Right lobe of liver (tissue), 6 donors: Measurements from ENCODE around the gene MTHFR. TPM values are rescaled to one million over a fixed set of nuclear protein-coding genes. Genes with fewer than 3 reads are reported as not detected.

ENCODE experiments used
- ATAC-seq, 4 donors: fragments of 200-7000 bp; cut with Tn5 transposase; one replicate each; pipeline ENCODE4 v1.9.1; 2020; ENCODE audit warnings: mild to moderate bottlenecking in 4 of 4, moderate library complexity in 4 of 4
- DNase-seq, 3 donors: peaks; one replicate each; pipeline ENCODE4 v3.0.0-alpha.2; 2020
- H3K27ac ChIP-seq, 3 donors: fragments of 200-600 bp; one replicate each; pipeline ENCODE4 v1.8.0; 2022
- H3K27me3 ChIP-seq, 2 donors: fragments of 200-600 bp; one replicate each; pipeline ENCODE4 v1.8.0; 2022
- H3K36me3 ChIP-seq, 4 donors: fragments of 200-600 bp; sonication (generic) in 1 of 4; one replicate each; pipeline versions ENCODE4 v1.5.1 to v1.8.0; 2017 to 2022; ENCODE audit warnings: control low read depth in 1 of 4
- H3K4me1 ChIP-seq, 4 donors: fragments of 200-600 bp; sonication (generic) in 1 of 4; one replicate each; pipeline versions ENCODE4 v1.5.1 to v1.8.0; 2017 to 2022; ENCODE audit warnings: control low read depth in 1 of 4
- H3K4me3 ChIP-seq, 3 donors: fragments of 200-600 bp; one replicate each; pipeline ENCODE4 v1.8.0; 2022
- H3K9me3 ChIP-seq, 4 donors: fragments of 200-600 bp; sonication (generic) in 1 of 4; one replicate each; pipeline versions ENCODE4 v1.5.1 to v1.8.0; 2017 to 2022; ENCODE audit warnings: control low read depth in 1 of 4
- CTCF ChIP-seq, 4 donors: fragments of 200-600 bp in 3 of 4; fragments of 450-650 bp in 1 of 4; IDR thresholded peaks; one replicate each; pipeline versions ENCODE4 v1.5.1 to v1.8.0; 2016 to 2022; ENCODE audit warnings: antibody characterized with exemption in 4 of 4, mild to moderate bottlenecking in 2 of 4
- POLR2A ChIP-seq: fragments of 450-650 bp; IDR thresholded peaks from one replicate; pipeline ENCODE4 v1.6.1; 2017; ENCODE audit warnings: antibody characterized with exemption, mild to moderate bottlenecking
- WGBS: methylation state at CpG from one replicate; pipeline ENCODE4 v1.1.6; 2018; ENCODE audit warnings: low coverage, low lambda C conversion rate; ENCODE audit not compliant: insufficient coverage; ENCODE audit errors: missing lambda C conversion rate; 5-methylcytosine and 5-hydroxymethylcytosine counted together
- intact Hi-C, 2 donors: fragments of 100-400 bp; cut with DNase I; formaldehyde crosslinking; loops; one replicate each; pipeline versions ENCODE4 v1.11.2 to v1.14.1; 2022
- total RNA-seq, 6 experiments: library from RNA; depleted of rRNA in 2 of 6; stranded (reverse); fragments of >200 nt in 2 of 6; fragmentation: NEBNext Ultra II Directional in 3 of 6; extraction: Animal tissue kit (Norgen Biotek cat#: 25700) in 3 of 6; gene quantifications; one replicate each; pipeline versions ENCODE4 v1.1.0 to v1.2.4, GENCODE V29; 2016 to 2023
- donor health status: DM: no; HTN: yes; CAD: no.
- donor health status: DM: no; HTN: no; CAD: no.
- donor health status: DM: no; HTN: no; CAD: no.
- donor health status: DM: no; HTN: yes; CAD: no.
- donor health status: DM: no; HTN: yes; CAD: no.

Gene MTHFR
- total RNA-seq, 6 experiments from 2014 or later = 10.6 to 20.1 (median 15.6) TPM

- peak overlapping the region in 1 of 3 donors; percentile 16 for H3K27ac ChIP-seq
- peaks cover 0 to 33% (median 13%) of the 10 kb centered on the region in 4 donors for H3K4me1 ChIP-seq
- H3K4me3 ChIP-seq = no peak overlapping the region
- ATAC-seq = no peak
- DNase-seq = no peak
- intact Hi-C loops = no loop called here
- H3K36me3 ChIP-seq = peaks cover 0 to 42% (median 13%) of the 10 kb centered on the region in 4 donors
- no peak for TF ChIP-seq POLR2A
- TF ChIP-seq CTCF (IDR thresholded peaks at IDR 0.05) = no peak
- 96% methylated on average over 3 of the region's 9 CpGs for WGBS
- no peaks in the 10 kb centered on the region for H3K27me3 ChIP-seq
- no peaks in the 10 kb centered on the region for H3K9me3 ChIP-seq
Measured at GRCh38 chr1:11799896-11800295, 5.9 kb downstream of the MTHFR start.

GRCh38 chr1:11799099-11799498 is 6.7 kb downstream of the MTHFR start:
- WGBS = 100% methylated on average over 2 of the region's 5 CpGs
- intact Hi-C loops = no loop called here

GRCh38 chr1:11797525-11798216 is 8.1 kb downstream of the MTHFR start:
- peaks cover 0 to 12% (median 3%) of the 10 kb centered on the region in 4 donors for H3K4me1 ChIP-seq
- H3K27me3 ChIP-seq = no peaks in the 10 kb centered on the region
- TF ChIP-seq POLR2A (no peak), CTCF (IDR thresholded peaks at IDR 0.05) (no peak)
- ATAC-seq = peak; percentile 52 to 73 (median 61)
- 51% methylated on average over 6 of the region's 6 CpGs for WGBS
- no peaks in the 10 kb centered on the region for H3K9me3 ChIP-seq
- no peak overlapping the region for H3K4me3 ChIP-seq
- H3K27ac ChIP-seq = peak overlapping the region; percentile 30 to 36 (median 31)
- peak in 1 of 3 donors; percentile 70 for DNase-seq
- peaks cover 0 to 61% (median 21%) of the 10 kb centered on the region in 4 donors for H3K36me3 ChIP-seq
- intact Hi-C loops = no loop called here

More at GRCh38 chr1:11799099-11799498, 6.7 kb downstream of the MTHFR start:
- Histone ChIP-seq H3K4me3 (no peak overlapping the region), H3K27me3 (no peaks in the 10 kb centered on the region), H3K9me3 (no peaks in the 10 kb centered on the region), H3K4me1 (peaks cover 0 to 25% (median 10%) of the 10 kb centered on the region in 4 donors), H3K36me3 (peaks cover 0 to 50% (median 17%) of the 10 kb centered on the region in 4 donors), H3K27ac (peak overlapping the region in 1 of 3 donors; percentile 29)
- DNase-seq = no peak
- TF ChIP-seq POLR2A = no peak
- no peak for TF ChIP-seq CTCF (IDR thresholded peaks at IDR 0.05)
- no peak for ATAC-seq

GRCh38 chr1:11796036-11796828 is 9.5 kb downstream of the MTHFR start:
- WGBS = 86% methylated on average over 1 of the region's 15 CpGs
- intact Hi-C loops = no loop called here
- H3K27ac ChIP-seq = peak overlapping the region in 2 of 3 donors; percentile 26 to 30

More at GRCh38 chr1:11796036-11796828, 9.5 kb downstream of the MTHFR start:
- Histone ChIP-seq H3K4me1 (peaks cover 0 to 25% (median 5%) of the 10 kb centered on the region in 4 donors), H3K9me3 (no peaks in the 10 kb centered on the region), H3K36me3 (peaks cover 0 to 61% (median 24%) of the 10 kb centered on the region in 4 donors), H3K27me3 (no peaks in the 10 kb centered on the region), H3K4me3 (no peak overlapping the region)
- DNase-seq (peak in 1 of 3 donors; percentile 11), ATAC-seq (peak in 2 of 4 donors; percentile 7 to 22)
- no peak for TF ChIP-seq CTCF (IDR thresholded peaks at IDR 0.05)
- no peak for TF ChIP-seq POLR2A
